Left lung (tissue), 10 donors: ENCODE results near the gene LRRC18. TPM values are rescaled to one million over a fixed set of nuclear protein-coding genes. Genes with fewer than 3 reads are reported as not detected.
A peak's percentile ranks its signal among the peaks of the same experiment; 100 is the strongest.

Source experiments
- ATAC-seq: fragments of 200-7000 bp; cut with Tn5 transposase; one replicate; pipeline ENCODE4 v1.9.1; 2020; ENCODE audit warnings: moderate library complexity
- DNase-seq, 4 donors: peaks; one replicate each; pipeline ENCODE4 v3.0.0-alpha.2; 2013 to 2020
- H3K27ac ChIP-seq, 2 donors: fragments of 200-600 bp; sonication (generic) in 1 of 2; one replicate each; pipeline versions ENCODE4 v1.5.0 to v1.8.0; 2020 to 2021
- H3K27me3 ChIP-seq, 2 donors: fragments of 200-600 bp; sonication (generic) in 1 of 2; one replicate each; pipeline versions ENCODE4 v1.5.0 to v1.8.0; 2020 to 2021
- H3K36me3 ChIP-seq, 2 donors: fragments of 200-600 bp; sonication (generic) in 1 of 2; one replicate each; pipeline versions ENCODE4 v1.5.0 to v1.8.0; 2020 to 2021
- H3K4me1 ChIP-seq, 2 donors: fragments of 200-600 bp; one replicate each; pipeline ENCODE4 v1.8.0; 2021
- H3K4me3 ChIP-seq, 2 donors: fragments of 200-600 bp; sonication (generic) in 1 of 2; one replicate each; pipeline versions ENCODE4 v1.5.0 to v1.8.0; 2020 to 2021; ENCODE audit warnings: mild to moderate bottlenecking in 1 of 2
- H3K9me3 ChIP-seq, 2 donors: fragments of 200-600 bp; sonication (generic) in 1 of 2; one replicate each; pipeline versions ENCODE4 v1.5.0 to v1.8.0; 2020 to 2021
- intact Hi-C, 2 donors: fragments of 100-400 bp; cut with DNase I; formaldehyde crosslinking; loops; one replicate each; pipeline versions ENCODE4 v1.11.2 to v1.14.2; 2022
- polyA plus RNA-seq, 6 donors: library from polyadenylated mRNA; unstranded; fragments of 120-200 nt; gene quantifications; one replicate each; pipeline ENCODE4 v1.2.1, GENCODE V29; 2013; ENCODE audit not compliant: insufficient read length in 6 of 6
- total RNA-seq, 2 donors: library from RNA; stranded (reverse); fragmentation: NEBNext Ultra II Directional; extraction: Animal tissue kit (Norgen Biotek cat#: 25700); gene quantifications; one replicate each; pipeline ENCODE4 v1.2.1, GENCODE V29; 2021
- TF ChIP-seq, protein P1 (sequence below), 2 donors: fragments of 200-600 bp; sonication (generic) in 1 of 2; IDR thresholded peaks; one replicate each; pipeline versions ENCODE4 v1.5.0 to v1.8.0; 2021; ENCODE audit warnings: antibody characterized with exemption in 2 of 2
- donor health status: DM: no; HTN: yes; CAD: no.
- donor health status: DM: no; HTN: no; CAD: no.

Gene LRRC18
- total and polyA plus RNA-seq, 8 donors, result 0.50 to 2.1 (median 1.4) TPM

DNA sequence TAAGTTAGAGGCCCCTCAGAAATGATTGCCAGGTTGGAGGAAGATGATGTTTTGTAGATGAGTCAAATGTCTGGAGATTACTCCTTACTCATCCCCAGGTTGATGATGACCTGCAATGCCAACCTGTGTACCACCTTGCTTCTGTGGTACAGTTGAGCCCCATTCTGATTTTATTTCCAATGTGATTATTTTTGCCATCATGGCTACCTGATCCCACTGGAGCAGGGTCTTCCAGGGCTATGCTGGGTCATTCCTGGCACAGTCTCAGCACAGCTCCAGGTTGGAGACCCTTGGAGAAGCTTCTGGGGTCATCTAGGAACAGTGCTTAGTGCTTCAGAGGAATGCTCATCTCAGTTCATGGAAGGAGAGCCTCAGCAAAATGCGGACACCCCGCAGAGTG is 34.3 kb downstream of the LRRC18 start:
- Histone ChIP-seq H3K36me3 (no peaks in the 10 kb centered on the region), H3K4me1 (no peaks in the 10 kb centered on the region), H3K9me3 (no peaks in the 10 kb centered on the region), H3K4me3 (no peak overlapping the region), H3K27me3 (no peaks in the 10 kb centered on the region), H3K27ac (no peak overlapping the region)
- TF ChIP-seq, protein P1, sequence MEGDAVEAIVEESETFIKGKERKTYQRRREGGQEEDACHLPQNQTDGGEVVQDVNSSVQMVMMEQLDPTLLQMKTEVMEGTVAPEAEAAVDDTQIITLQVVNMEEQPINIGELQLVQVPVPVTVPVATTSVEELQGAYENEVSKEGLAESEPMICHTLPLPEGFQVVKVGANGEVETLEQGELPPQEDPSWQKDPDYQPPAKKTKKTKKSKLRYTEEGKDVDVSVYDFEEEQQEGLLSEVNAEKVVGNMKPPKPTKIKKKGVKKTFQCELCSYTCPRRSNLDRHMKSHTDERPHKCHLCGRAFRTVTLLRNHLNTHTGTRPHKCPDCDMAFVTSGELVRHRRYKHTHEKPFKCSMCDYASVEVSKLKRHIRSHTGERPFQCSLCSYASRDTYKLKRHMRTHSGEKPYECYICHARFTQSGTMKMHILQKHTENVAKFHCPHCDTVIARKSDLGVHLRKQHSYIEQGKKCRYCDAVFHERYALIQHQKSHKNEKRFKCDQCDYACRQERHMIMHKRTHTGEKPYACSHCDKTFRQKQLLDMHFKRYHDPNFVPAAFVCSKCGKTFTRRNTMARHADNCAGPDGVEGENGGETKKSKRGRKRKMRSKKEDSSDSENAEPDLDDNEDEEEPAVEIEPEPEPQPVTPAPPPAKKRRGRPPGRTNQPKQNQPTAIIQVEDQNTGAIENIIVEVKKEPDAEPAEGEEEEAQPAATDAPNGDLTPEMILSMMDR (IDR thresholded peaks at IDR 0.05), result no peak
- ATAC-seq (no peak), DNase-seq (no peak)
- intact Hi-C loops, result no loop called here

DNA sequence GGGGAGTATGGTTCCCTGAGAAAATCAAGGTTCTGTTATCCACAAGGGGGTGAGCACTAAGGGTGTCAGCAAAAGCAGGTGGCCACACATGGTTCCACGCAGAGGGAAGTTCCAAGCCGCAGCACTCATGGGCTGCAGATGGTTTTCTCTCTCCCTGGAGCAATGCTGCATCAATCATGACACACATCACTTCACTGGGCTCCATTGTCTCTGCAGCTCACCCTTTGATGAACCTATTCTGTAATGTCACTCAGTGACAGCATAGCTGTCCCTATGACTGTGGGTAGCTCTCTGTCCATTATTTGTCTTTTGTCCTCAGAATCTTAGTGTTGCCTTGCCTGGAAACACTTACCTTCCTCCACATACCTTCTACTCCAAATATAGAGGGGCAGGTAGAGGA is 34.8 kb downstream of the LRRC18 start:
- no peak overlapping the region for H3K27ac ChIP-seq
- TF ChIP-seq, protein P1 (IDR thresholded peaks at IDR 0.05), result no peak
- H3K27me3 ChIP-seq, result no peaks in the 10 kb centered on the region
- H3K36me3 ChIP-seq, result no peaks in the 10 kb centered on the region
- no peak for ATAC-seq
- H3K4me1 ChIP-seq, result peaks cover 0 to 4% of the 10 kb centered on the region in 2 donors
- H3K9me3 ChIP-seq, result no peaks in the 10 kb centered on the region
- no peak overlapping the region for H3K4me3 ChIP-seq
- DNase-seq, result no peak
- intact Hi-C loops, result no loop called here

DNA sequence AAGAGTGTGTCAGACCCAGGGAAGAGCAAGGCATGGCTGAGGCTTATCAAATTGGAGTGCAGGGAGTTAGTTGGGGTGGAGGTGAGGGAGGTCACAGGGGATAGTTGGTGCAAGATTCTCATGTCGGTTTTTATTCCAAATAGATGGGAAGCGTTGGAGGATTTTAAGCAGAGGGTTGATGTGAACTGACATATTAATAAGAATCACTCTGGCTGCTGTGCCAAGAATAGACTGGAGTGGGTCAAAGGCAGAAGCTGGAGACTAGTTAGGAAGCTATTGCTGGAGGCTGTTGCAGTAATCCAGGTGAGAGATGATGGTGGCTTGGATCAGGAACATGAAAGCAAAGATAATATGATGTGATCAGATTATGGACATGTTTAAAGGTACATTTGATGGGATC is 36.5 kb downstream of the LRRC18 start:
- TF ChIP-seq, protein P1 (IDR thresholded peaks at IDR 0.05), result no peak
- Histone ChIP-seq H3K9me3 (no peaks in the 10 kb centered on the region), H3K27me3 (no peaks in the 10 kb centered on the region)

DNA sequence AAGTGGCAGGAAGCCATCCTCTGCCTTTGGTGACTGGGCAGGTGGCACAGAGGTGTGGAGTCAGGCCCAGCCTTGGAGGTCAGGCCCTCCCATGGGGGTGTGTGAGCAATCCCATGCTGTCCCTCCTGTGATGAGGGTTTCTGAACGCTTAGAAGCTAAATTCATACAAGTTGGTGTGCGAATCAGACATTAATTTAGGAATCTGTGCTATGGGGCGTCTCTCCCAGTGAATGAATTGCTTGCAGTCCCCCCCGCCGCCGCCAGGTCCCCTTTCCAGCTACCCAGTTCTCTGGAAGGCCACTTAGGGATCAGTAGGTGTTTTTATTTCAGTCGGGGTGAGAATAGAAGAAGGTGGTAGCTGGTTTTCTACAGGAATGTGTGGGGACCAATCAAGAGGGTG is 37.5 kb downstream of the LRRC18 start:
- intact Hi-C loops, result no loop called here
- no peak overlapping the region for H3K4me3 ChIP-seq
- peaks cover 0 to 8% of the 10 kb centered on the region in 2 donors for H3K36me3 ChIP-seq
- DNase-seq (no peak), ATAC-seq (no peak)
- H3K4me1 ChIP-seq, result peaks cover 0 to 9% of the 10 kb centered on the region in 2 donors
- H3K27me3 ChIP-seq, result no peaks in the 10 kb centered on the region
- H3K9me3 ChIP-seq, result no peaks in the 10 kb centered on the region
- no peak overlapping the region for H3K27ac ChIP-seq
- TF ChIP-seq, protein P1 (IDR thresholded peaks at IDR 0.05), result no peak

More for the DNA sequence above, 36.5 kb downstream of the LRRC18 start:
- intact Hi-C loops, result no loop called here
- no peaks in the 10 kb centered on the region for H3K36me3 ChIP-seq
- no peak overlapping the region for H3K27ac ChIP-seq
- ATAC-seq (no peak), DNase-seq (no peak)
- H3K4me1 ChIP-seq, result peaks cover 0 to 9% of the 10 kb centered on the region in 2 donors
- no peak overlapping the region for H3K4me3 ChIP-seq

DNA sequence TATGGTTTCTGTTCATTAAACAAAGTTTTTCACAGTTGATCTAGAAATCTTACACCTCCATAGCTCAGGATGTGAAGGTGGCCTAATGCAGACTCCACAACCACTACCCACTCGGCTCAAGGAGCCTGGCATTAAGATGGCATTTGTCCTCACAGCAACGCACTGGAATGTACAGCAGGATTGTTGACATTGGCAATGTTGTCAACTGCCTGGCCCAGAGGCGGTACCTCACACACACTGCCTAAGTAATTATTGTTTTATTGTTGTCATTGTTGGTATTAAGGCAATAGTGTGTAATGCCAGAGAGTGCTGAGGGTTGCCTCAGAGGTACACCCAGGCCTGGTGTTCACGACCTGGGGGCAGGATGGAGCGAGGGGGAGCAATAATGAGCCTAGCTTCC is 38.3 kb downstream of the LRRC18 start:
- Histone ChIP-seq H3K4me3 (no peak overlapping the region), H3K36me3 (peaks cover 0 to 16% of the 10 kb centered on the region in 2 donors), H3K4me1 (peaks cover 0 to 9% of the 10 kb centered on the region in 2 donors), H3K9me3 (no peaks in the 10 kb centered on the region), H3K27ac (no peak overlapping the region), H3K27me3 (no peaks in the 10 kb centered on the region)
- DNase-seq, result no peak
- TF ChIP-seq, protein P1 (IDR thresholded peaks at IDR 0.05), result no peak
- ATAC-seq, result peak; percentile 41
- intact Hi-C loops, result no loop called here
